GM12873 (cell line): ENCODE data around the gene COX4I2.

Experiments used
- CTCF ChIP-seq: IDR thresholded peaks from 2 replicates; pipeline ENCODE4 v1.5.1; 2012; ENCODE audit warnings: low read depth, mild to moderate bottlenecking, moderate library complexity, low read length, control low read depth; ENCODE audit not compliant: insufficient read depth; ENCODE audit errors: missing control alignments

COX4I2 gene

GRCh38 chr20:31640259-31640658, 2.5 kb downstream of the COX4I2 start:
- TF ChIP-seq CTCF = no peak

- no peak for TF ChIP-seq CTCF
These were observed 3.7 kb downstream of the COX4I2 start for GRCh38 chr20:31641391-31641790.

GRCh38 chr20:31642837-31643236, 5.1 kb downstream of the COX4I2 start:
- no peak for TF ChIP-seq CTCF

GRCh38 chr20:31643522-31643921, 5.8 kb downstream of the COX4I2 start:
- TF ChIP-seq CTCF = no peak

GRCh38 chr20:31644701-31645100, 7.0 kb downstream of the COX4I2 start:
- no peak for TF ChIP-seq CTCF

GRCh38 chr20:31652917-31653396, 15.2 kb downstream of the COX4I2 start:
- TF ChIP-seq CTCF = no peak

- TF ChIP-seq CTCF = no peak
These were observed 15.8 kb downstream of the COX4I2 start for GRCh38 chr20:31653561-31653960.

- TF ChIP-seq CTCF = no peak
These were observed 16.8 kb downstream of the COX4I2 start for GRCh38 chr20:31654534-31654933.
